H1 (cell line): ENCODE measurements around the gene SLC2A2. TPM values are rescaled to one million over a fixed set of nuclear protein-coding genes. Genes with fewer than 3 reads are reported as not detected.

Experiments
- CTCF ChIA-PET: fragments of 300-600 bp; sonication (Branson Sonifier 250); formaldehyde crosslinking; loops from one replicate; lab custom pipeline; 2021; ENCODE audit not compliant: partially characterized antibody; lab: Charles Lee
- POLR2A ChIA-PET: fragments of 300-600 bp; sonication (Branson Sonifier 250); formaldehyde crosslinking; loops from one replicate; lab custom pipeline; 2021; ENCODE audit warnings: inconsistent platforms; ENCODE audit not compliant: partially characterized antibody; lab: Charles Lee
- DNase-seq, 2 experiments: peaks; one replicate each; pipeline versions ENCODE4 v3.0.0 to v3.0.0-alpha.2; 2010 to 2022; ENCODE audit warnings: low spot score in 2 of 2, low read depth in 1 of 2, mixed read lengths in 1 of 2
- FAIRE-seq: peaks from 2 replicates; lab custom pipeline; 2011; peaks lifted over from hg19 to GRCh38; lab: Jason Lieb, UNC
- H2AFZ ChIP-seq: 2 replicates; pipeline ENCODE4 v1.8.1; 2012; ENCODE audit warnings: low read length, inconsistent platforms
- H2AK5ac ChIP-seq: 2 replicates; pipeline ENCODE4 v1.6.1; 2013; ENCODE audit warnings: low read depth, low read length
- H2BK120ac ChIP-seq: replicated peaks from 2 replicates; pipeline ENCODE3; 2013; ENCODE audit warnings: low read depth, low read length, inconsistent platforms
- H2BK12ac ChIP-seq: 2 replicates; pipeline ENCODE4 v1.6.1; 2013; ENCODE audit warnings: low read depth, low read length
- H2BK15ac ChIP-seq: 2 replicates; pipeline ENCODE4 v1.6.1; 2013; ENCODE audit warnings: low read length
- H2BK20ac ChIP-seq: 2 replicates; pipeline ENCODE4 v1.6.1; 2013; ENCODE audit warnings: low read length
- H2BK5ac ChIP-seq: 2 replicates; pipeline ENCODE4 v1.6.1; 2013; ENCODE audit warnings: low read depth, low read length
- H3K14ac ChIP-seq: 2 replicates; pipeline ENCODE4 v1.6.1; 2013; ENCODE audit warnings: inconsistent platforms; ENCODE audit not compliant: insufficient read length
- H3K18ac ChIP-seq: 2 replicates; pipeline ENCODE4 v1.6.1; 2013; ENCODE audit warnings: low read length; ENCODE audit errors: extremely low read depth
- H3K23ac ChIP-seq: 2 replicates; pipeline ENCODE4 v1.6.1; 2013; ENCODE audit warnings: inconsistent platforms; ENCODE audit not compliant: insufficient read length
- H3K23me2 ChIP-seq: 2 replicates; pipeline ENCODE4 v1.6.1; 2013; ENCODE audit warnings: low read depth, low read length
- H3K27ac ChIP-seq: 2 replicates; pipeline ENCODE4 v1.6.1; 2011; ENCODE audit warnings: low read depth, low read length, inconsistent platforms
- H3K27me3 ChIP-seq, 4 experiments: replicated peaks in 1 of 4; 1 replicate in 1 of 4; 2 replicates in 3 of 4; pipeline versions ENCODE4 v1.6.1 to v1.8.1; 2011 to 2013; ENCODE audit warnings: low read length in 3 of 4, mild to moderate bottlenecking in 3 of 4, inconsistent platforms in 2 of 4, mixed read lengths in 2 of 4, moderate library complexity in 1 of 4; ENCODE audit not compliant: control insufficient read depth in 3 of 4, insufficient read depth in 3 of 4; ENCODE audit errors: extremely low read depth in 1 of 4
- H3K36me3 ChIP-seq, 4 experiments: 2 replicates each; pipeline versions ENCODE4 v1.6.1 to v1.8.1; 2011 to 2013; ENCODE audit warnings: mild to moderate bottlenecking in 4 of 4, low read length in 3 of 4, moderate library complexity in 2 of 4, control low read depth in 1 of 4, inconsistent platforms in 1 of 4; ENCODE audit not compliant: insufficient read depth in 4 of 4, control insufficient read depth in 2 of 4
- H3K4ac ChIP-seq: replicated peaks from 2 replicates; pipeline ENCODE3; 2013; ENCODE audit warnings: low read length, low read depth, mixed read lengths, inconsistent platforms; ENCODE audit not compliant: insufficient read length
- H3K4me1 ChIP-seq, 4 experiments: replicated peaks in 1 of 4; 1 replicate in 1 of 4; 2 replicates in 3 of 4; pipeline versions ENCODE4 v1.6.1 to v1.8.1; 2011 to 2013; ENCODE audit warnings: low read length in 3 of 4, inconsistent platforms in 2 of 4, mixed read lengths in 1 of 4; ENCODE audit not compliant: insufficient read depth in 4 of 4, control insufficient read depth in 3 of 4
- H3K4me2 ChIP-seq, 2 experiments: 2 replicates each; pipeline versions ENCODE4 v1.6.1 to v1.8.1; 2011 to 2013; ENCODE audit warnings: low read depth in 2 of 2, low read length in 2 of 2, control low read depth in 1 of 2, inconsistent platforms in 1 of 2, mild to moderate bottlenecking in 1 of 2; ENCODE audit not compliant: insufficient read depth in 1 of 2
- H3K4me3 ChIP-seq, 4 experiments: fragments of 200-600, 300-600 bp in 1 of 4; sonication (generic), shearing (Covaris generic), sonication (Bioruptor Twin) in 1 of 4; 2 replicates each; pipeline versions ENCODE4 v1.5.1 to v1.8.1; 2011 to 2016; ENCODE audit warnings: low read length in 4 of 4, low read depth in 3 of 4, control low read depth in 2 of 4, inconsistent platforms in 2 of 4, mild to moderate bottlenecking in 2 of 4, mixed read lengths in 1 of 4, moderate library complexity in 1 of 4; ENCODE audit not compliant: insufficient read depth in 2 of 4; ENCODE audit errors: extremely low read depth in 1 of 4
- H3K56ac ChIP-seq: replicated peaks from 2 replicates; pipeline ENCODE3; 2013; ENCODE audit warnings: low read depth, mild to moderate bottlenecking, mixed read lengths, low read length, inconsistent platforms; ENCODE audit not compliant: insufficient read length
- H3K79me1 ChIP-seq: 2 replicates; pipeline ENCODE4 v1.6.1; 2013; ENCODE audit warnings: low read depth, low read length, control low read depth
- H3K79me2 ChIP-seq, 2 experiments: 2 replicates each; pipeline versions ENCODE4 v1.6.1 to v1.8.1; 2012 to 2013; ENCODE audit warnings: low read length in 2 of 2, mild to moderate bottlenecking in 2 of 2, inconsistent platforms in 1 of 2; ENCODE audit not compliant: insufficient read depth in 2 of 2, control insufficient read depth in 1 of 2
- H3K9ac ChIP-seq, 4 experiments: replicated peaks in 1 of 4; 1 replicate in 1 of 4; 2 replicates in 3 of 4; pipeline versions ENCODE4 v1.6.1 to v1.8.1; 2011 to 2013; ENCODE audit warnings: low read depth in 3 of 4, low read length in 3 of 4, control low read depth in 2 of 4, mild to moderate bottlenecking in 2 of 4, moderate library complexity in 2 of 4, inconsistent platforms in 1 of 4; ENCODE audit errors: extremely low read depth in 1 of 4
- H3K9me3 ChIP-seq, 2 experiments: 2 replicates each; pipeline versions ENCODE4 v1.6.1 to v1.8.1; 2012 to 2013; ENCODE audit warnings: mild to moderate bottlenecking in 2 of 2, moderate library complexity in 2 of 2, control low read depth in 1 of 2, inconsistent platforms in 1 of 2, low read depth in 1 of 2, low read length in 1 of 2, mixed read lengths in 1 of 2; ENCODE audit not compliant: insufficient read depth in 2 of 2
- H4K20me1 ChIP-seq, 2 experiments: replicated peaks in 1 of 2; 2 replicates each; pipeline versions ENCODE3 to v1.8.1; 2011 to 2013; ENCODE audit warnings: inconsistent platforms in 2 of 2, low read length in 2 of 2, mild to moderate bottlenecking in 1 of 2; ENCODE audit not compliant: insufficient read depth in 2 of 2, control insufficient read depth in 1 of 2
- H4K5ac ChIP-seq: 2 replicates; pipeline ENCODE4 v1.6.1; 2013; ENCODE audit warnings: low read length, low read depth, mixed read lengths, inconsistent platforms; ENCODE audit not compliant: insufficient read length
- H4K8ac ChIP-seq: 2 replicates; pipeline ENCODE4 v1.8.0; 2013; ENCODE audit warnings: mild to moderate bottlenecking, moderate library complexity, low read length, inconsistent platforms; ENCODE audit not compliant: insufficient read depth; ENCODE audit errors: extremely low read depth
- H4K91ac ChIP-seq: replicated peaks from 2 replicates; pipeline ENCODE3; 2013; ENCODE audit warnings: low read length, mixed read lengths, inconsistent platforms; ENCODE audit not compliant: insufficient read length
- ASH2L ChIP-seq: fragments of 200-600, 300-600 bp; sonication (generic); IDR thresholded peaks from one replicate; pipeline ENCODE4 v1.7.1; 2017; ENCODE audit warnings: low read length
- ATF3 ChIP-seq: IDR thresholded peaks from 2 replicates; pipeline ENCODE4 v1.6.1; 2011; ENCODE audit warnings: low read depth, mild to moderate bottlenecking, low read length; ENCODE audit not compliant: insufficient read depth
- GABPA ChIP-seq: IDR thresholded peaks from 2 replicates; pipeline ENCODE4 v1.6.1; 2011; ENCODE audit warnings: mild to moderate bottlenecking, low read length, moderate library complexity, borderline replicate concordance; ENCODE audit not compliant: insufficient read depth
- GTF2F1 ChIP-seq: IDR thresholded peaks from 2 replicates; pipeline ENCODE4 v1.6.1; 2012; ENCODE audit warnings: low read depth, low read length, improper control_type of control experiment, borderline replicate concordance
- KDM5A ChIP-seq: fragments of 200-600 bp; IDR thresholded peaks from 2 replicates; pipeline ENCODE4 v1.7.1; 2012; ENCODE audit warnings: mild to moderate bottlenecking, low read length, inconsistent platforms, mixed read lengths
- MAFK ChIP-seq: IDR thresholded peaks from 2 replicates; pipeline ENCODE4 v1.6.1; 2012; ENCODE audit warnings: low read depth, mild to moderate bottlenecking, improper control_type of control experiment, low read length
- PHF8 ChIP-seq: fragments of 200-600 bp; sonication (generic); conservative IDR thresholded peaks from 2 replicates; pipeline ENCODE4 v1.7.1; 2012; ENCODE audit warnings: low read depth, mild to moderate bottlenecking, inconsistent platforms, low read length, moderate library complexity
- SAP30 ChIP-seq: fragments of 300-600 bp; sonication (generic); IDR thresholded peaks from 2 replicates; pipeline ENCODE4 v1.7.1; 2012; ENCODE audit warnings: low read length, moderate library complexity, mild to moderate bottlenecking, inconsistent platforms; ENCODE audit not compliant: insufficient read depth, insufficient replicate concordance
- SP1 ChIP-seq: IDR thresholded peaks from 2 replicates; pipeline ENCODE4 v1.6.1; 2011; ENCODE audit warnings: low read depth, low read length
- TCF12 ChIP-seq: IDR thresholded peaks from 2 replicates; pipeline ENCODE4 v1.6.1; 2011; ENCODE audit warnings: low read depth, mild to moderate bottlenecking, low read length
- TEAD4 ChIP-seq: IDR thresholded peaks from 2 replicates; pipeline ENCODE4 v1.6.1; 2012; ENCODE audit warnings: low read depth, low read length, inconsistent platforms, mixed read lengths
- WGBS, 2 experiments: shearing (Covaris generic) in 1 of 2; methylation state at CpG; one replicate each; pipeline versions ENCODE4 v1.1.6 to v1.1.7; 2013 to 2015; ENCODE audit warnings: low lambda C conversion rate in 2 of 2, mixed read lengths in 2 of 2, inconsistent platforms in 1 of 2, low coverage in 1 of 2, missing lambda C conversion rate in 1 of 2; ENCODE audit not compliant: insufficient replicate concordance in 2 of 2, insufficient coverage in 1 of 2, insufficient read length in 1 of 2; ENCODE audit errors: extremely low coverage in 1 of 2, missing lambda C conversion rate in 1 of 2; 5-methylcytosine and 5-hydroxymethylcytosine counted together
- polyA plus RNA-seq, 7 experiments: library from polyadenylated mRNA; depleted of rRNA in 3 of 7; stranded (reverse) in 5 of 7; unstranded in 2 of 7; fragments of >200 nt in 5 of 7; fragments of 200-250 nt in 2 of 7; gene quantifications; 1 replicate in 5 of 7; 2 replicates in 1 of 7; 4 replicates in 1 of 7; pipeline versions ENCODE4 v1.2.1 to v1.2.3, GENCODE V29; 2011 to 2013; ENCODE audit warnings: missing spikeins in 2 of 7, mixed read lengths in 2 of 7
- total RNA-seq: library from RNA; stranded (reverse); fragmentation: NEBNext Ultra II Directional; extraction: Animal tissue kit (Norgen Biotek cat#: 25700); gene quantifications from 2 replicates; pipeline ENCODE4 v1.2.1, GENCODE V29; 2021

The SLC2A2 gene
- total and polyA plus RNA-seq, 2 of the 8 experiments (the other 6 are each of a cell fraction or from before 2014, with no cell fraction given), result not detected

GRCh38 chr3:171065732-171066131 is 39.2 kb upstream of the SLC2A2 start:
- Histone ChIP-seq H3K9me3 (no peaks in the 10 kb centered on the region), H3K27me3 (no peaks in the 10 kb centered on the region), H4K20me1 (no peaks in the 10 kb centered on the region), H3K36me3 (peaks cover 0 to 5% (median 0%) of the 10 kb centered on the region in 4 experiments; a peak in 2 of 8 replicates), H4K5ac (no peak overlapping the region), H2BK12ac (no peak overlapping the region), H3K56ac (no peak overlapping the region), H3K9ac (no peak overlapping the region), H3K27ac (no peak overlapping the region), H2BK20ac (no peak overlapping the region), H2BK5ac (no peak overlapping the region), H3K23ac (no peak overlapping the region), H3K4ac (no peak overlapping the region), H3K18ac (no peak overlapping the region), H2AFZ (no peak overlapping the region), H3K79me1 (no peaks in the 10 kb centered on the region), H4K91ac (no peak overlapping the region), H3K23me2 (no peaks in the 10 kb centered on the region), H2AK5ac (no peak overlapping the region), H3K79me2 (no peaks in the 10 kb centered on the region), H2BK15ac (no peak overlapping the region), H3K4me2 (no peak overlapping the region), H3K4me1 (peaks cover 0 to 8% (median 4%) of the 10 kb centered on the region in 4 experiments; a peak in 6 of 7 replicates), H3K14ac (no peak overlapping the region), H2BK120ac (no peak overlapping the region), H3K4me3 (no peak overlapping the region), H4K8ac (no peak overlapping the region)
- FAIRE-seq (no peak), DNase-seq (no peak)
- TF ChIP-seq ATF3, result no peak
- no peak for TF ChIP-seq GTF2F1
- TF ChIP-seq SP1, result no peak
- no peak for TF ChIP-seq GABPA
- no peak for TF ChIP-seq MAFK
- TF ChIP-seq ASH2L, result no peak
- no peak for TF ChIP-seq TEAD4
- no peak for TF ChIP-seq KDM5A
- TF ChIP-seq SAP30, result no peak
- TF ChIP-seq PHF8, result no peak
- no peak for TF ChIP-seq TCF12
- ChIA-PET CTCF (interaction anchor here (0.9 to 1.6 kb wide), 3 partner anchors 16 to 50 kb away, joined by 3 to 5 read pairs (median 5); no protein-coding TSS in a partner anchor), POLR2A (interaction anchor here (0.7 kb wide), 1 partner anchor 266 kb away, joined by 3 read pairs; no protein-coding TSS in a partner anchor)
- 95 to 100% methylated on average over 1 of the region's 1 CpG for WGBS, 2 experiments
